B cell (primary cell): ENCODE data around the gene KRT24. TPM values are rescaled to one million over a fixed set of nuclear protein-coding genes. Genes with fewer than 3 reads are reported as not detected.

Experiments
- ATAC-seq: fragments of 200-7000 bp; cut with Tn5 transposase; one replicate; pipeline ENCODE4 v1.10.0; 2021; ENCODE audit warnings: low read depth, mild to moderate bottlenecking, moderate number of reproducible peaks, moderate library complexity
- CTCF ChIA-PET: fragments of 350-600 bp; sonication (Branson Sonifier 250); formaldehyde crosslinking; loops from one replicate; lab custom pipeline; 2021; ENCODE audit warnings: antibody characterized with exemption, inconsistent platforms; lab: Charles Lee
- POLR2A ChIA-PET: fragments of 350-600 bp; sonication (Branson Sonifier 250); formaldehyde crosslinking; loops from one replicate; lab custom pipeline; 2021; ENCODE audit warnings: antibody characterized with exemption; lab: Charles Lee
- DNase-seq: peaks from one replicate; pipeline ENCODE4 v3.0.0; 2013
- H2AFZ ChIP-seq: 2 replicates; pipeline ENCODE4 v1.6.1; 2012; ENCODE audit warnings: mild to moderate bottlenecking, low read depth, low read length; ENCODE audit not compliant: insufficient read depth, poor library complexity, severe bottlenecking
- H3K27ac ChIP-seq, 2 donors: 1 replicate in 1 of 2; 2 replicates in 1 of 2; pipeline ENCODE4 v1.5.1; 2012 to 2013; ENCODE audit warnings: low read length in 2 of 2, mild to moderate bottlenecking in 2 of 2, moderate library complexity in 1 of 2
- H3K27me3 ChIP-seq, 4 experiments: fragments of 200-600 bp in 1 of 4; sonication (generic) in 1 of 4; replicated peaks in 1 of 4; 1 replicate in 2 of 4; 2 replicates in 2 of 4; pipeline versions ENCODE4 v1.6.1 to v1.7.0; 2013 to 2016; ENCODE audit warnings: low read length in 3 of 4, mild to moderate bottlenecking in 2 of 4, mixed read lengths in 1 of 4, moderate library complexity in 1 of 4; ENCODE audit not compliant: insufficient read depth in 4 of 4, control insufficient read depth in 3 of 4; ENCODE audit errors: control extremely low read depth in 1 of 4
- H3K36me3 ChIP-seq, 2 experiments: replicated peaks in 1 of 2; 1 replicate in 1 of 2; 2 replicates in 1 of 2; pipeline versions ENCODE4 v1.6.1 to v1.7.1; 2013; ENCODE audit warnings: low read length in 1 of 2; ENCODE audit not compliant: insufficient read depth in 2 of 2, control insufficient read depth in 1 of 2; ENCODE audit errors: control extremely low read depth in 1 of 2, extremely low read depth in 1 of 2
- H3K4me1 ChIP-seq, 2 donors: fragments of 200-600 bp in 1 of 2; sonication (generic) in 1 of 2; 1 replicate in 1 of 2; 2 replicates in 1 of 2; pipeline versions ENCODE4 v1.5.1 to v1.6.1; 2013 to 2017; ENCODE audit warnings: low read length in 2 of 2; ENCODE audit not compliant: control insufficient read depth in 2 of 2, insufficient read depth in 2 of 2
- H3K4me2 ChIP-seq: replicated peaks from 2 replicates; pipeline ENCODE3; 2012; ENCODE audit warnings: mild to moderate bottlenecking, low read depth, low read length; ENCODE audit not compliant: poor library complexity, severe bottlenecking
- H3K4me3 ChIP-seq, 5 experiments: fragments of 200-600 bp in 1 of 5; sonication (generic) in 1 of 5; 1 replicate in 3 of 5; 2 replicates in 2 of 5; pipeline versions ENCODE4 v1.5.1 to v1.7.0; 2011 to 2016; ENCODE audit warnings: low read length in 4 of 5, mild to moderate bottlenecking in 4 of 5, low read depth in 2 of 5, control low read depth in 1 of 5, moderate library complexity in 1 of 5; ENCODE audit not compliant: insufficient read depth in 1 of 5; ENCODE audit errors: control extremely low read depth in 1 of 5, extremely low read depth in 1 of 5
- H3K79me2 ChIP-seq: fragments of 200-600 bp; sonication (generic); one replicate; pipeline ENCODE4 v1.6.0; 2016; ENCODE audit warnings: low read length; ENCODE audit not compliant: control insufficient read depth, insufficient read depth
- H3K9ac ChIP-seq: fragments of 200-600 bp; sonication (generic); 2 replicates; pipeline ENCODE4 v1.6.1; 2017; ENCODE audit warnings: mild to moderate bottlenecking, low read length, moderate library complexity
- H3K9me3 ChIP-seq, 3 donors: one replicate each; pipeline versions ENCODE4 v1.6.1 to v1.7.1; 2013; ENCODE audit warnings: low read length in 2 of 3; ENCODE audit not compliant: control insufficient read depth in 2 of 3, insufficient read depth in 1 of 3; ENCODE audit errors: control extremely low read depth in 1 of 3
- H4K20me1 ChIP-seq: 2 replicates; pipeline ENCODE4 v1.6.0; 2012; ENCODE audit warnings: mild to moderate bottlenecking, low read length; ENCODE audit not compliant: insufficient read depth, control insufficient read depth, poor library complexity, severe bottlenecking
- H3K27ac Mint-ChIP-seq: one replicate; pipeline ENCODE4 v1.8.0; 2021; ENCODE audit warnings: mixed read lengths
- H3K27me3 Mint-ChIP-seq: one replicate; pipeline ENCODE4 v1.8.0; 2021; ENCODE audit warnings: mixed read lengths
- H3K4me1 Mint-ChIP-seq: one replicate; pipeline ENCODE4 v1.8.0; 2021; ENCODE audit warnings: mixed read lengths
- H3K4me3 Mint-ChIP-seq: one replicate; pipeline ENCODE4 v1.8.0; 2021; ENCODE audit warnings: mixed read lengths
- H3K9me3 Mint-ChIP-seq: one replicate; pipeline ENCODE4 v1.8.0; 2022; ENCODE audit warnings: mixed read lengths; ENCODE audit not compliant: insufficient read depth
- EZH2 ChIP-seq: IDR thresholded peaks from 2 replicates; pipeline ENCODE4 v1.6.1; 2012; ENCODE audit warnings: borderline replicate concordance, low read depth, mild to moderate bottlenecking, moderate library complexity, low read length; ENCODE audit not compliant: insufficient read depth, poor library complexity, severe bottlenecking
- WGBS: methylation state at CpG from one replicate; pipeline ENCODE4 v1.1.5; 2013; ENCODE audit warnings: missing lambda C conversion rate; ENCODE audit not compliant: insufficient coverage; 5-methylcytosine and 5-hydroxymethylcytosine counted together
- intact Hi-C: fragments of 100-400 bp; cut with micrococcal nuclease; formaldehyde crosslinking; loops from one replicate; pipeline ENCODE4 v1.10.0; 2022
- polyA plus RNA-seq: library from polyadenylated mRNA; depleted of rRNA; stranded (reverse); fragments of >200 nt; gene quantifications from 2 replicates; pipeline ENCODE4 v1.2.3, GENCODE V29; 2012
- total RNA-seq, 2 donors: library from RNA; stranded (reverse); fragments of 120-200 nt in 1 of 2; gene quantifications; 1 replicate in 1 of 2; 2 replicates in 1 of 2; pipeline versions ENCODE4 v1.2.3 to v1.2.4, GENCODE V29; 2013 to 2022
- TF ChIP-seq, protein P1 (sequence below): fragments of 200-600 bp; IDR thresholded peaks from one replicate; pipeline ENCODE4 v1.8.0; 2022; ENCODE audit warnings: antibody characterized with exemption, mild to moderate bottlenecking

The KRT24 gene
- total and polyA plus RNA-seq, 2 donors (not counting 1 experiment from before 2014, with no cell fraction given) = not detected

DNA sequence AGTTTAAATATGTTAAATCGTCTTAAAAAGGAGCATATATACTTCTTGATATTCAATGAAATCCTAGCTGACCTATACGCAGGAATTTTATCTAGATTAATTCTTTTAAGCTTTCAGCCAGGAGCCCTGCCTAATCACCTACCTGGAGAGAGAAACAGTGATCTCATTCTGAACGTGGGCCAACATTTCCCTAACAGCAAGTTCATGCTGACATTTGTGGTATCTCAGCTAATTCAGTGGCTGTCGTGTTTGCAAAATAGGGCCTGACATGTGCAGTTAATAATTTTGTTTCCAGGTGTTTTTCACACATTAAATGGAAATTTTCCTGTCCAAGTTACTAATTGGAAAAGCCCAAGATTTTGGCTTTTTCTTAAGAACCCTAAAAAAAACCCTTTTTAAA lies 17.4 kb downstream of the KRT24 start:
- no peak for DNase-seq
- POLR2A ChIA-PET = no interaction called here
- no peak overlapping the region for H3K27ac ChIP-seq
- H3K27me3 ChIP-seq = peaks cover 0 to 4% (median under 1%) of the 10 kb centered on the region in 4 experiments
- no peaks in the 10 kb centered on the region for H3K9me3 Mint-ChIP-seq
- H3K36me3 ChIP-seq = no peaks in the 10 kb centered on the region
- no peak for TF ChIP-seq EZH2
- TF ChIP-seq, protein P1, sequence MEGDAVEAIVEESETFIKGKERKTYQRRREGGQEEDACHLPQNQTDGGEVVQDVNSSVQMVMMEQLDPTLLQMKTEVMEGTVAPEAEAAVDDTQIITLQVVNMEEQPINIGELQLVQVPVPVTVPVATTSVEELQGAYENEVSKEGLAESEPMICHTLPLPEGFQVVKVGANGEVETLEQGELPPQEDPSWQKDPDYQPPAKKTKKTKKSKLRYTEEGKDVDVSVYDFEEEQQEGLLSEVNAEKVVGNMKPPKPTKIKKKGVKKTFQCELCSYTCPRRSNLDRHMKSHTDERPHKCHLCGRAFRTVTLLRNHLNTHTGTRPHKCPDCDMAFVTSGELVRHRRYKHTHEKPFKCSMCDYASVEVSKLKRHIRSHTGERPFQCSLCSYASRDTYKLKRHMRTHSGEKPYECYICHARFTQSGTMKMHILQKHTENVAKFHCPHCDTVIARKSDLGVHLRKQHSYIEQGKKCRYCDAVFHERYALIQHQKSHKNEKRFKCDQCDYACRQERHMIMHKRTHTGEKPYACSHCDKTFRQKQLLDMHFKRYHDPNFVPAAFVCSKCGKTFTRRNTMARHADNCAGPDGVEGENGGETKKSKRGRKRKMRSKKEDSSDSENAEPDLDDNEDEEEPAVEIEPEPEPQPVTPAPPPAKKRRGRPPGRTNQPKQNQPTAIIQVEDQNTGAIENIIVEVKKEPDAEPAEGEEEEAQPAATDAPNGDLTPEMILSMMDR = no peak
- H3K9me3 ChIP-seq = peaks cover 0 to 1% (median 0%) of the 10 kb centered on the region in 3 donors
- WGBS = 92% methylated on average over 2 of the region's 4 CpGs
- no peak overlapping the region for H3K4me2 ChIP-seq
- CTCF ChIA-PET = no interaction called here
- H3K27ac Mint-ChIP-seq = no peak overlapping the region
- H3K4me3 ChIP-seq = no peak overlapping the region
- no peak overlapping the region for H3K4me3 Mint-ChIP-seq
- no peak for ATAC-seq
- H3K4me1 Mint-ChIP-seq = no peaks in the 10 kb centered on the region
- H3K9ac ChIP-seq = no peak overlapping the region
- intact Hi-C loops = no loop called here
- no peaks in the 10 kb centered on the region for H3K79me2 ChIP-seq
- H3K27me3 Mint-ChIP-seq = peaks cover 28% of the 10 kb centered on the region
- no peaks in the 10 kb centered on the region for H3K4me1 ChIP-seq
- no peak overlapping the region for H2AFZ ChIP-seq
- H4K20me1 ChIP-seq = no peaks in the 10 kb centered on the region

- Histone ChIP-seq H3K9ac (no peak overlapping the region), H3K4me1 (no peaks in the 10 kb centered on the region), H3K36me3 (no peaks in the 10 kb centered on the region), H3K27me3 (peaks cover 0 to 24% (median 12%) of the 10 kb centered on the region in 4 experiments), H3K4me2 (no peak overlapping the region), H3K4me3 (no peak overlapping the region), H2AFZ (no peak overlapping the region), H3K27ac (no peak overlapping the region), H3K9me3 (peaks cover 0 to 1% (median 0%) of the 10 kb centered on the region in 3 donors), H3K79me2 (no peaks in the 10 kb centered on the region), H4K20me1 (no peaks in the 10 kb centered on the region)
- TF ChIP-seq EZH2 = no peak
- TF ChIP-seq, protein P1 = no peak
- CTCF ChIA-PET = no interaction called here
- Mint-ChIP-seq H3K4me1 (no peaks in the 10 kb centered on the region), H3K27me3 (peaks cover 68% of the 10 kb centered on the region), H3K27ac (no peak overlapping the region), H3K4me3 (no peak overlapping the region), H3K9me3 (no peaks in the 10 kb centered on the region)
- POLR2A ChIA-PET = no interaction called here
- DNase-seq (no peak), ATAC-seq (no peak)
- intact Hi-C loops = no loop called here
Observed at GRCh38 chr17:40680998-40681397, 22.6 kb downstream of the KRT24 start.
